Heart left ventricle (tissue), 13 donors: ENCODE measurements around the gene GLG1.

ENCODE experiments used
- POLR2A ChIP-seq, 2 donors: fragments of 450-650 bp; IDR thresholded peaks; one replicate each; pipeline ENCODE4 v1.6.1; 2017; ENCODE audit warnings: antibody characterized with exemption in 2 of 2, mild to moderate bottlenecking in 2 of 2, moderate library complexity in 2 of 2
- TF ChIP-seq, protein P1 (sequence below), 12 donors: fragments of 200-600 bp; sonication (generic) in 4 of 12; IDR thresholded peaks; one replicate each; pipeline versions ENCODE4 v1.5.0 to v1.8.0; 2018 to 2022; ENCODE audit warnings: antibody characterized with exemption in 12 of 12, mild to moderate bottlenecking in 5 of 12
- donor health status: ischemic (EF 13 %, LVEDD 7.1; RV severe dilation, severe dysfunction).
- donor health status: DM: no; HTN: yes; CAD: no.
- donor health status: DM: no; HTN: no; CAD: no.
- donor health status: ischemic (EF 25% LVEDD 6.9; RV normal size, moderate dysfunction).
- donor health status: ischemic (EF 25% LVEDD 5.7; RV mildly dilated, moderate dysfunction).
- donor health status: ischemic (EF 35%, LVEDD 5.7; RV mildly dilated, moderate dysfunction).
- donor health status: nonischemic (EF 11% LVEDD 7.7; RV severe dilation, severe dysfunction).
- donor health status: DM: yes; HTN: yes; CAD: no.
- donor health status: PGD.
- donor health status: ischemic (EF 29% LVEDD 5.4; RV normal size, mild dysfunction).
- donor health status: nonischemic (EF 23%, LVEDD 6.1; RV moderate dilation, normal function).

DNA sequence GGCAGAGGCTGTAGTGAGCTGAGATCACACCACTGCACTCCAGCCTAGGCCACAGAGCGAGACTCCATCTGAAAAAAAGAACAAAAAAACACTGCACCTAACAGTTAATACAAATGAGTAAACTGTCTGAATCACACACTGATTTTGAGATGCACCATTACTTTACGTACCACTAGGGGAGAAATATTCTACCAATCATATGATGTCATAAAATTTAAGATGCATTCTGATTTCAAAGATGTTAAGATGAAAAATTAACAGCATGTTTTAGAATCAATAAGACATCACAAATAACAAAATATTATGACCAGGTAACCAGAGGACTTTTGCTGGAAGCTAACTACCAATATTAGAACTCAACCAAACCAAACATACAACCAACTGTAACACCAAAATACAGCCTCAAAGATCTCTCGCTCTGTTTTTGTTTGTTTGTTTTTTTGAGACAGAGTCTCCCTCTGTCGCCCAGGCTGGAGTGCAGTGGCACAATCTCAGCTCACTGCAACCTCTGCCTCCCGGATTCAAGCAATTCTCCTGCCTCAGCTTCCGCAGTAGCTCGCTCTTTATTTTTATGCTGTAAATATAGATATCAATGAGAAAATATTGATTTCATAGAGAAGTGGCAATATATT lies 31.6 kb downstream of the GLG1 start:
- TF ChIP-seq, protein P1, sequence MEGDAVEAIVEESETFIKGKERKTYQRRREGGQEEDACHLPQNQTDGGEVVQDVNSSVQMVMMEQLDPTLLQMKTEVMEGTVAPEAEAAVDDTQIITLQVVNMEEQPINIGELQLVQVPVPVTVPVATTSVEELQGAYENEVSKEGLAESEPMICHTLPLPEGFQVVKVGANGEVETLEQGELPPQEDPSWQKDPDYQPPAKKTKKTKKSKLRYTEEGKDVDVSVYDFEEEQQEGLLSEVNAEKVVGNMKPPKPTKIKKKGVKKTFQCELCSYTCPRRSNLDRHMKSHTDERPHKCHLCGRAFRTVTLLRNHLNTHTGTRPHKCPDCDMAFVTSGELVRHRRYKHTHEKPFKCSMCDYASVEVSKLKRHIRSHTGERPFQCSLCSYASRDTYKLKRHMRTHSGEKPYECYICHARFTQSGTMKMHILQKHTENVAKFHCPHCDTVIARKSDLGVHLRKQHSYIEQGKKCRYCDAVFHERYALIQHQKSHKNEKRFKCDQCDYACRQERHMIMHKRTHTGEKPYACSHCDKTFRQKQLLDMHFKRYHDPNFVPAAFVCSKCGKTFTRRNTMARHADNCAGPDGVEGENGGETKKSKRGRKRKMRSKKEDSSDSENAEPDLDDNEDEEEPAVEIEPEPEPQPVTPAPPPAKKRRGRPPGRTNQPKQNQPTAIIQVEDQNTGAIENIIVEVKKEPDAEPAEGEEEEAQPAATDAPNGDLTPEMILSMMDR (IDR thresholded peaks at IDR 0.05): peak in 1 of 12 donors; percentile 11
- no peak for TF ChIP-seq POLR2A (IDR thresholded peaks at IDR 0.05)
